ENCODE measurements around the gene SMARCC2. TPM values are rescaled to one million over a fixed set of nuclear protein-coding genes. Genes with fewer than 3 reads are reported as not detected.
A peak's percentile ranks its signal among the peaks of the same experiment; 100 is the strongest.

SMARCC2 gene
- total RNA-seq, 1 experiment from 2014 or later, result 99.7 TPM

DNA sequence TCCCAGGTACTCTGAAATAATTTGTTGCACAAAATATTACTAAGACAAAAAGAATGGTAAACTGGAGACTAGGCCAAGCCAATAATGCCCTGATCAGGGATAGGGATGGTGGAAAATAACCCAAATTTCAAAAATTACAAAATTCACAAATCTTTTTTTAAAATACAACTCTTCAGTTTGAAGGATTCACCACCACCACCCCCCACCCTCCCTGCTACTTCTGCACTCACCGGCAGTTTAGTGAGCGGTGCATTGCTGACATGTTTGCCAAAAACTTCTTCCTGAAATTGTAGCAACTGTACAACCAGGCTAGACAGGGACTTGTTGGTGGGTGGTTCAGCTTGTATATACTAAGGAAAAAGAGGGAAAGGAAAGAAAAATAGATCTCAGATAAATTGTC lies 2.3 kb downstream of the SMARCC2 start:
- ChIA-PET RAD21 (ENCODE audit: low non-redundant PET in 1 of 2, low total read pairs in 2 of 2, uncharacterized antibody in 2 of 2, unreplicated experiment in 2 of 2) (no interaction called here), CTCF (no interaction called here)

DNA sequence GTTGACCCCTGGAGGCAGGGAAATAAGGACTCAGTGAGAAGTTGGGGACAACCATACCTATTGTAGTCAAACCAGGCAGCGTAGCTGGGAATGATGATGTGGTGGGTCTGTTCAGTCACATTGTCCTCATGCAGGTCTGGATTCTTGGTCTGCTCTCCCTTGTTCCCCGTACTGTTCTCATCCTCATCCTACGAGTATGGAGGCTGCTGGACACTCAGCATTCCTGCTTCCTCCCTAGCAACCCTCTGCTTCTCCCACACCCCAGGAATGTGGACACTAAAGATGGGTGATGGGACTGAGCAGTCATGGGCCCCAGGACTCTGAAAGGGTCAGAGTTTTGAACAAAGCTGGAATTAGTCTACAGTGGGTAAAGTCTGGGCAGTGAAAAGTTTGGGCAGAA lies 10.9 kb downstream of the SMARCC2 start:
- DNase-seq (ENCODE audit: low read depth, low spot score), result no peak
- intact Hi-C loops (cut with micrococcal nuclease), result no loop called here
- POLR2A ChIA-PET, result no interaction called here
- Histone ChIP-seq H3K4me3 (replicated peaks in 1 of 2; ENCODE audit: low read depth in 1 of 2, low read length in 2 of 2) (no peak overlapping the region), H3K36me3 (ENCODE audit: control insufficient read depth in 1 of 2, insufficient read depth in 2 of 2, low read length in 2 of 2) (peaks cover 50 to 57% of the 10 kb centered on the region in 2 experiments), H2AFZ (ENCODE audit: low read depth, low read length, poor library complexity, severe bottlenecking) (no peak overlapping the region), H3K27me3 (ENCODE audit: insufficient read depth, low read length) (no peaks in the 10 kb centered on the region), H3K9ac (ENCODE audit: low read length) (no peak overlapping the region), H3K4me2 (ENCODE audit: low read length) (no peak overlapping the region), H3K9me2 (ENCODE audit: insufficient read depth) (no peaks in the 10 kb centered on the region), H3K79me2 (ENCODE audit: insufficient read depth, low read length) (no peaks in the 10 kb centered on the region), H4K20me1 (ENCODE audit: insufficient read depth) (no peaks in the 10 kb centered on the region), H3K4me1 (ENCODE audit: control insufficient read depth in 1 of 2, insufficient read depth in 2 of 2, low read length in 2 of 2) (no peaks in the 10 kb centered on the region), H3K27ac (ENCODE audit: low read depth, low read length) (no peak overlapping the region), H3K9me3 (ENCODE audit: control insufficient read depth in 1 of 2, insufficient read depth in 1 of 2, low read depth in 1 of 2, low read length in 2 of 2) (no peaks in the 10 kb centered on the region)
- no TSS peak for BruUV-seq (replicated peaks)
- TF ChIP-seq POLR2AphosphoS5 (IDR thresholded peaks at IDR 0.05; ENCODE audit: low read depth, low read length), result 0 out of 2 replicates have a peak, but pooled peaks have one; percentile 14
- TF ChIP-seq, protein P1, sequence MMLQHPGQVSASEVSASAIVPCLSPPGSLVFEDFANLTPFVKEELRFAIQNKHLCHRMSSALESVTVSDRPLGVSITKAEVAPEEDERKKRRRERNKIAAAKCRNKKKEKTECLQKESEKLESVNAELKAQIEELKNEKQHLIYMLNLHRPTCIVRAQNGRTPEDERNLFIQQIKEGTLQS (IDR thresholded peaks at IDR 0.05), result no peak
- RAD21 ChIA-PET (ENCODE audit: low non-redundant PET in 1 of 2, low total read pairs in 2 of 2, uncharacterized antibody in 2 of 2, unreplicated experiment in 2 of 2), result no interaction called here
- CTCF ChIA-PET, result interaction anchor here (0.8 kb wide), 1 partner anchor 10 kb away, joined by 3 read pairs; the partner anchor contains the start of gene SMARCC2
- ATAC-seq, result no peak

More for the DNA sequence above, 2.3 kb downstream of the SMARCC2 start:
- no peaks in the 10 kb centered on the region for H4K20me1 ChIP-seq (ENCODE audit: insufficient read depth)
- H3K9me2 ChIP-seq (ENCODE audit: insufficient read depth), result no peaks in the 10 kb centered on the region
- peaks cover 17 to 23% of the 10 kb centered on the region in 2 experiments for H3K4me1 ChIP-seq (ENCODE audit: control insufficient read depth in 1 of 2, insufficient read depth in 2 of 2, low read length in 2 of 2)
- TF ChIP-seq ELF1 (IDR thresholded peaks at IDR 0.05; ENCODE audit: borderline replicate concordance, low read depth) (no peak), POLR2AphosphoS5 (IDR thresholded peaks at IDR 0.05; ENCODE audit: low read depth, low read length) (no peak), FOSL1 (IDR thresholded peaks at IDR 0.05; ENCODE audit: low read depth) (no peak), EZH2 (IDR thresholded peaks at IDR 0.05) (no peak), RAD21 (IDR thresholded peaks at IDR 0.05; ENCODE audit: low read depth) (no peak)
- TF ChIP-seq, protein P1 (IDR thresholded peaks at IDR 0.05), result no peak
- H3K4me3 ChIP-seq (replicated peaks in 1 of 2; ENCODE audit: low read depth in 1 of 2, low read length in 2 of 2), result no peak overlapping the region
- no TSS peak for BruUV-seq (replicated peaks)
- H2AFZ ChIP-seq (ENCODE audit: low read depth, low read length, poor library complexity, severe bottlenecking), result no peak overlapping the region
- no peak overlapping the region for H3K9ac ChIP-seq (ENCODE audit: low read length)
- POLR2A ChIA-PET, result no interaction called here
- peaks cover 37% of the 10 kb centered on the region for H3K79me2 ChIP-seq (ENCODE audit: insufficient read depth, low read length)
- H3K27ac ChIP-seq (ENCODE audit: low read depth, low read length), result no peak overlapping the region
- H3K27me3 ChIP-seq (ENCODE audit: insufficient read depth, low read length), result no peaks in the 10 kb centered on the region
- DNase-seq (ENCODE audit: low read depth, low spot score) (no peak), ATAC-seq (no peak)
- H3K9me3 ChIP-seq (ENCODE audit: control insufficient read depth in 1 of 2, insufficient read depth in 1 of 2, low read depth in 1 of 2, low read length in 2 of 2), result no peaks in the 10 kb centered on the region
- peaks cover 22 to 29% of the 10 kb centered on the region in 2 experiments; a peak in 3 of 4 replicates for H3K36me3 ChIP-seq (ENCODE audit: control insufficient read depth in 1 of 2, insufficient read depth in 2 of 2, low read length in 2 of 2)
- H3K4me2 ChIP-seq (ENCODE audit: low read length), result no peak overlapping the region
- intact Hi-C loops (cut with micrococcal nuclease), result no loop called here
